ACC112 (cell line): ENCODE results near the gene ATP5ME.
"Not testable (repeated sequence)": the region's sequence is repeated elsewhere in the genome, so short reads cannot be mapped to it uniquely, and the experiment has no call there.

ENCODE experiments used
- H2AFZ ChIP-seq: fragments of 200-600 bp; sonication (generic); one replicate; pipeline ENCODE4 v1.6.0; 2017; ENCODE audit warnings: antibody characterized with exemption, low read length; ENCODE audit not compliant: unreplicated experiment
- H3K27ac ChIP-seq: fragments of 200-600 bp; sonication (generic); 2 replicates; pipeline ENCODE4 v1.5.1; 2014; ENCODE audit warnings: low read depth, mild to moderate bottlenecking, antibody characterized with exemption, low read length, moderate library complexity
- H3K27me3 ChIP-seq: fragments of 200-600 bp; sonication (generic); 2 replicates; pipeline ENCODE4 v1.6.1; 2014; ENCODE audit warnings: mild to moderate bottlenecking, antibody characterized with exemption, low read length, moderate library complexity, mixed read lengths; ENCODE audit not compliant: insufficient read depth
- H3K36me3 ChIP-seq: fragments of 200-600 bp; sonication (generic); 2 replicates; pipeline ENCODE4 v1.6.1; 2016; ENCODE audit warnings: mild to moderate bottlenecking, antibody characterized with exemption, low read length, moderate library complexity, mixed read lengths; ENCODE audit not compliant: insufficient read depth
- H3K4me1 ChIP-seq: fragments of 200-600 bp; sonication (generic); one replicate; pipeline ENCODE4 v1.6.1; 2016; ENCODE audit warnings: low read length, mixed read lengths; ENCODE audit not compliant: insufficient read depth, unreplicated experiment, control insufficient read depth
- H3K4me3 ChIP-seq: fragments of 200-600 bp; sonication (generic); 2 replicates; pipeline ENCODE4 v1.5.1; 2014; ENCODE audit warnings: mild to moderate bottlenecking, low read depth, low read length
- H3K79me2 ChIP-seq: fragments of 200-600 bp; sonication (generic); one replicate; pipeline ENCODE4 v1.6.0; 2016; ENCODE audit warnings: low read length; ENCODE audit not compliant: control insufficient read depth, unreplicated experiment, insufficient read depth

Gene ATP5ME

DNA sequence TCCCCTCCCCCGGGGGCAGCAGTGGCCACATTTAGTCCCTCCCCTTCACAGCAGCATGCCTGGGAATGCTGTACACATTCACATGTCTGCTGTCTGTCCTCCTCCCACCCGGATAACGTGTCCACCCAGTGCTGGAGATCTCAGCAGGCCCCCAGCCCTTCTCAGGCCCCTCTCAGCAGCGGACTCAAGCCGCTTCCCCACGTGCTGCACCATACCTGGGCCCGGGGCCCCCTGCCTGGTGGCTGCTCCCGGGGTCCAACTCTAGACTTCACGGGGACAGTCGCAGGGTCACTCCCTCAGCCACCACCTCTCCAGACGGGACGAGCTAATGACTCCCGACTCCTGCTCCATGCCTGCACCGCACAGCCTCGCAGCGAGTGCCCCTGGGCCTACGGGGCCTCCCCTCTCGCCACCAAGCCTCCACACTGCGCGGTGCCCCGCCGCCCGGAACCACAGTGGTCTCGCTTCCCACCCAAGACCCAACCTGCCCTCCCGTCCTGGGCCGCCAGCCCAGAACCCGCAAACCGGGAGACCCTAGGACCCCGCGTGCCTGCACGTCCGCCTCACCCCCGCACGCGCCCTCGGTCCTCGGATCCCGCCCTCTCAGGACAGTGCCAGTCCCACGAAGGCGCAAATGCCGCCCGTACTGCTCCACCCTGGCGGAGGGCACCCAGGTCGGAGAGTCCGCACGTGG, 30.3 kb upstream of the ATP5ME start:
- H3K27me3 ChIP-seq, result no peaks in the 10 kb centered on the region
- H3K79me2 ChIP-seq, result peaks cover 31% of the 10 kb centered on the region
- H3K4me1 ChIP-seq, result peaks cover 11% of the 10 kb centered on the region
- H3K27ac ChIP-seq, result no peak overlapping the region
- H3K36me3 ChIP-seq, result no peaks in the 10 kb centered on the region
- H2AFZ ChIP-seq, result no peak overlapping the region
- H3K4me3 ChIP-seq, result no peak overlapping the region

GRCh38 chr4:703336-704197, 29.5 kb upstream of the ATP5ME start:
- H3K27me3 ChIP-seq, result no peaks in the 10 kb centered on the region
- no peak overlapping the region for H3K27ac ChIP-seq
- peaks cover 23% of the 10 kb centered on the region for H3K79me2 ChIP-seq
- H3K36me3 ChIP-seq, result no peaks in the 10 kb centered on the region
- peaks cover 11% of the 10 kb centered on the region for H3K4me1 ChIP-seq
- H3K4me3 ChIP-seq, result no peak overlapping the region
- no peak overlapping the region for H2AFZ ChIP-seq

DNA sequence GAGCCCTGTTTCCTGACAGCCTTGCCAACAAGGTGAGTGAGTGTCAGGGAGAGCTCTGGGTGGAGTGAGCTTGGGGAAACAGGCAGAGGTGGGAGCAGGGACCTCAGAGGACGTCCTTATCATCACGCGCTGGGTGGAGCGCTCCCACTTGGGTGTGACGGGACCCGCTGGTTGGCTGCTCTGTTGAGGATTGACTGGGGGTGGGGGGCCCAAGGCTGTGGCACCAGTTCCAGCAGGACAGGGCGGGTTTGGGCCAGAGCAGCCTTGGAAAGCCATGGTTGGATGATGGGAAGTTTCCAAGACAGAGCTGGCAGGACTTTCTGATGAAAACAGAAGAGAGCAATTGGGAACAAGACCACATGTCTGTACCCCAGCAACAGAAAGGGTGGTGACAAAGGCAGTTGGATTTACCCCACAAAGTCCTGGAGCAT, 28.6 kb upstream of the ATP5ME start:
- H3K4me1 ChIP-seq, result peaks cover 11% of the 10 kb centered on the region
- peaks cover 14% of the 10 kb centered on the region for H3K79me2 ChIP-seq
- no peak overlapping the region for H2AFZ ChIP-seq
- no peak overlapping the region for H3K4me3 ChIP-seq
- H3K36me3 ChIP-seq, result no peaks in the 10 kb centered on the region
- no peaks in the 10 kb centered on the region for H3K27me3 ChIP-seq
- H3K27ac ChIP-seq, result no peak overlapping the region

DNA sequence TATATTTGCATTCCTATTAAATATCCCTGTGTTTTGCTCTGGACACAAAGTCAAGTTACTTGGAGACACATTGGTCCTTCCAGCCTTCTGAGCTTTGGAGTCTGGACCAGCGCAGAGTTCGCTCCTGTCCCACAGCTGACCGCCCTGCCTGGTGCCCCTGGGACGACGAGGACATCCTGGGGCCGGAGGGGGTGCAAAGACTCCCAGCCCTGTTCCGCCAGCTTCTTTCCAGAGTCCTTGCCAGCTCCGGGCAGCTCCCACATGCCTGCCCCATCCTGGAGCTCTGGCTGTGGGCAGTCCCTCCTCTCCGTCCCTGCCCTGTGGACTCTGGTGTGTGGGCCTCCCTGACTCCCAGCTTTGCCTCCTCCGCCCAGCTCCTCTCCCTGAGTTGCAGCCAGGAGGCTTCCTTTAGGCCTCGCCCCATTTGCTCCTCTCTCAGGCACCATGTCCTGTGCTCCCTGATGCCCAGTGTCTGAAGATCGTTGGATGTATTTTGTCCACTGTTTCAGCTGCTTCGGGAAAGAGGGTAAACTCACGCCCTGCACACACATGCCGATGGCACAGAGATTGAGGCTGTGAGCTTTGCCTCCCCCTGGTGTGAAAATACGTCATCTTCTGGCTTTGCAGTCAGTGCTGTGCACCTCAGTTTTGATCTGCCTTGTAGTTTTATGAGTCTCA, 26.6 kb upstream of the ATP5ME start:
- no peak overlapping the region for H3K4me3 ChIP-seq
- H3K79me2 ChIP-seq, result no peaks in the 10 kb centered on the region
- no peak overlapping the region for H3K27ac ChIP-seq
- no peaks in the 10 kb centered on the region for H3K27me3 ChIP-seq
- no peak overlapping the region for H2AFZ ChIP-seq
- H3K4me1 ChIP-seq, result peaks cover 7% of the 10 kb centered on the region
- no peaks in the 10 kb centered on the region for H3K36me3 ChIP-seq

- no peaks in the 10 kb centered on the region for H3K27me3 ChIP-seq
- no peaks in the 10 kb centered on the region for H3K79me2 ChIP-seq
- no peaks in the 10 kb centered on the region for H3K36me3 ChIP-seq
- no peak overlapping the region for H3K4me3 ChIP-seq
- H3K27ac ChIP-seq, result peak overlapping the region; percentile 65
- H3K4me1 ChIP-seq, result peaks cover 7% of the 10 kb centered on the region
- H2AFZ ChIP-seq, result no peak overlapping the region
These were observed 25.9 kb upstream of the ATP5ME start for GRCh38 chr4:699816-700580.

- H3K36me3 ChIP-seq, H2AFZ ChIP-seq, H3K4me1 ChIP-seq, H3K79me2 ChIP-seq, H3K4me3 ChIP-seq, H3K27ac ChIP-seq, H3K27me3 ChIP-seq: not testable (repeated sequence)
These were observed 20.4 kb upstream of the ATP5ME start for GRCh38 chr4:694341-694940.

DNA sequence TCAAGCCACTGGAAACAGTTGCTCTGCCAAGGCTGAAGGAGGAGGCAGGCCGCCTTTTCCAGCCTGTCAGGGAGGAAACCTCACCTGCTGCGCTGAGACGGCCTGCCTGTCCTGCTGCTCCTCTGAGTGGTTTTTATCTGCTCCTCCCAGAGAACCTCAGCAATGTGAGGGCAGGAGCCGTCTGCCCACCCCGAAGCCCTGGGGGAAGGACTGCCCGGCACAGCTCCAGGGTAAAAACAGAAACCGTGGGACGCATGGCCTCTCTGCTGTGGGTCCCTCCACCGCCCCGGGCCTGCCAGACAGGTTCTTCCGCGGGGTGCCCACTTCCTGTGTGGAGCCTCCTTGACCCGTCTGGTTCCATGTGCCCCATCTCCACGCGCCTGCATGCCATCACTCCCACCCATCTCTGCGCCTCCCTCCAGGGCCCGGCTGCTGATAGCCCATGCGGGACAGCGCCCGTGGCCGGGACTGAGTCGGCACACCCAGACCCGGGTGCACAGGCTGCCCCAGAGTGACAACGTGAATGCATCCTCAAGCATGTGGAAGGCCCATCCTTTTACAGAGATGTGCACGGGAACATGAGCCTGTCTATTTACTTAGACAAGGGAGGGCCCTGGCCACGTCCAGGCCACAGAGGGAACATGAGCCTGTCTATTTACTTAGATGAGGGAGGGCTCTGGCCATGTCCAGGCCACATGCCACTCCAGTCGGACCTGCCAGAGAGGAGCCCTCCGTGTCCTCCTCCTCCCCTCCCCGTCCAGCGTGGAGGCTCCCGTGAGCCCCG, 18.9 kb upstream of the ATP5ME start:
- H3K27me3 ChIP-seq, result no peaks in the 10 kb centered on the region
- no peak overlapping the region for H3K27ac ChIP-seq
- peaks cover 19% of the 10 kb centered on the region for H3K4me1 ChIP-seq
- no peaks in the 10 kb centered on the region for H3K36me3 ChIP-seq
- no peak overlapping the region for H3K4me3 ChIP-seq
- H2AFZ ChIP-seq, result no peak overlapping the region
- peaks cover 6% of the 10 kb centered on the region for H3K79me2 ChIP-seq

DNA sequence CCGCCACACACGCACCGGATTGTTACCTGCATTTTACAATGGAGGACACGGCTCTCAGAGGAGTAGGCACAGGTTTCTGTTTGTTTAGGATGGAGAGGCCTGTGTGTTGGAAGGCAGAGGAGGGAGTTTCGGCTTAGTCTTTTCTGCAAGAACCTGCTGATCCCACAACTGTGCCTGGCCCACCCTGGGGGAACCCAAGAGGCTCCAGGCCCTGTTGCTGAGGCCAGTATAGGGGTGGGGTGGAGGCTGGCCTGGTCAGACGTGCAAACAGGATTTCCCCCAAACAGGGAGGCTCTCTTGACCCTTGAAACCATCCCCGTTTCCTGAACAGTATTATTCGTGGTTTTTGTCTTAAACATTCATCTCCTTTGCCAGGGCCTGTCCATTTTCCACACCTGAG, 15.6 kb upstream of the ATP5ME start:
- Histone ChIP-seq H3K4me3 (peak overlapping the region; percentile 79), H2AFZ (peak overlapping the region; percentile 72)

GRCh38 chr4:688854-689681, 15.0 kb upstream of the ATP5ME start, which contains the start of gene SLC49A3:
SLC49A3 (minus strand) TSS chr4:689151; CDS start chr4:689127, 24 bp downstream.
- peaks cover 6% of the 10 kb centered on the region for H3K79me2 ChIP-seq
- peak within 1 kb of the TSS; percentile 72 for H2AFZ ChIP-seq
- no peaks in the 10 kb centered on the region for H3K36me3 ChIP-seq
- H3K4me3 ChIP-seq, result peak within 1 kb of the TSS; percentile 79
- peak within 1 kb of the TSS; percentile 75 for H3K27ac ChIP-seq
- H3K27me3 ChIP-seq, result no peaks in the 10 kb centered on the region
- peaks cover 31% of the 10 kb centered on the region for H3K4me1 ChIP-seq

More for the DNA sequence above, 15.6 kb upstream of the ATP5ME start:
- Histone ChIP-seq H3K27ac (peak overlapping the region; percentile 75; the same call in 1 of the 2 replicates), H3K36me3 (no peaks in the 10 kb centered on the region), H3K4me1 (peaks cover 31% of the 10 kb centered on the region), H3K27me3 (no peaks in the 10 kb centered on the region), H3K79me2 (peaks cover 6% of the 10 kb centered on the region)
